GM18499 (cell line): Measurements from ENCODE around the gene KNDC1.

Experiments used
- ATAC-seq: cut with Tn5 transposase; IDR thresholded peaks from one replicate; pipeline ENCODE4 v1.9.1; 2021; ENCODE audit warnings: moderate number of reproducible peaks; ENCODE audit not compliant: insufficient read depth, unreplicated experiment

Gene KNDC1

GRCh38 chr10:133268532-133268931, 108.5 kb downstream of the KNDC1 start:
- no peak for ATAC-seq

GRCh38 chr10:133269367-133269766, 109.3 kb downstream of the KNDC1 start:
- ATAC-seq: no peak

- ATAC-seq: no peak
Measured at GRCh38 chr10:133270204-133270603, 110.2 kb downstream of the KNDC1 start.

- ATAC-seq: no peak
Measured at GRCh38 chr10:133270773-133271297, 110.8 kb downstream of the KNDC1 start.

- ATAC-seq: no peak
Measured at GRCh38 chr10:133271521-133272300, 111.7 kb downstream of the KNDC1 start.

- ATAC-seq: no peak
Measured at GRCh38 chr10:133272301-133272963, 112.4 kb downstream of the KNDC1 start.

- no peak for ATAC-seq
Measured at GRCh38 chr10:133272964-133273420, 113.0 kb downstream of the KNDC1 start.

GRCh38 chr10:133273534-133274143, 113.6 kb downstream of the KNDC1 start:
- no peak for ATAC-seq

GRCh38 chr10:133274751-133275683, 115.0 kb downstream of the KNDC1 start:
- peak; percentile 39 for ATAC-seq

GRCh38 chr10:133275684-133276092, 115.7 kb downstream of the KNDC1 start:
- no peak for ATAC-seq
